HG02970 (cell line): ENCODE data around the gene GMPR2.

Source experiments
- ATAC-seq: cut with Tn5 transposase; IDR thresholded peaks from one replicate; pipeline ENCODE4 v1.9.1; 2021; ENCODE audit warnings: mild to moderate bottlenecking, moderate library complexity, moderate number of reproducible peaks; ENCODE audit not compliant: unreplicated experiment, low FRiP score

The GMPR2 gene

DNA sequence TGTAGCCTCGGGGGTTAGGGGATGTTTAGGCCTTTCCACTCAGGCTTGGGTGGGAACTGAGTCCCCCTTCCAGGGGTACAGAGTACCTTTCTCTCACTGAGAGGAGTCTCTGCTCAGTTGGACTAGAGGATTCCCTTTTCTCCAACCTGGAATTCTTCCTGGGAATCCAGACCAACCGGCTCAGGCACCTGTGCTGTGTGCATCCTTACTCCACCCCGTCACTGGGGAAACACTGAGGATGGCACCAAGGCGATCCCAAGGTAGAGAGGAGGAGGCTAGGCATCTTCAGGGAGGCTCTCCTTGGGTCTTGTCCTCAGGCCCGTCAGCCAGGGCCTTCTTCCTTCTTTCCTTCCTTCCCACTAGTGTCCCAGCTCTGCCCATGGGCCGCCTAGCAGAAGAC is 31.1 kb downstream of the GMPR2 start:
- no peak for ATAC-seq

DNA sequence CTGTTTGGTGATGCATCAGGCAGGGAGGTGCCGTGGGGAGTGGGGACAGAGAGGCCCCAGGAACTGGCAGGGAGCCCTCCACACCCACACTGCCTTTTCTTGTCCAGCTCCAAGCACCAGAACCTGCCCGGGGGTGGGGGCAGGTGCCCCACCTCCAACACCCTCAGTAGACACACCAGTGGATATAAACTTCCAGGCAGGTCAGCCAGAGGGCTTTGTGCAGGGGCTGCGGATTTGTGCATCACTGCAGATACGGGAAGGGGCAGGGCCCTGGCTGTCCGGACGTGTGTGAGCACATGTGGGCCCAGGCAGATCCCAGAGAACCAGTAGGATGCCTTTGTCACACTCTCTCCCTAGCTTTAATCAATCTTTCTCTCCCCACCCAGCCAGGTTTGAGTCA is 31.6 kb downstream of the GMPR2 start:
- no peak for ATAC-seq

DNA sequence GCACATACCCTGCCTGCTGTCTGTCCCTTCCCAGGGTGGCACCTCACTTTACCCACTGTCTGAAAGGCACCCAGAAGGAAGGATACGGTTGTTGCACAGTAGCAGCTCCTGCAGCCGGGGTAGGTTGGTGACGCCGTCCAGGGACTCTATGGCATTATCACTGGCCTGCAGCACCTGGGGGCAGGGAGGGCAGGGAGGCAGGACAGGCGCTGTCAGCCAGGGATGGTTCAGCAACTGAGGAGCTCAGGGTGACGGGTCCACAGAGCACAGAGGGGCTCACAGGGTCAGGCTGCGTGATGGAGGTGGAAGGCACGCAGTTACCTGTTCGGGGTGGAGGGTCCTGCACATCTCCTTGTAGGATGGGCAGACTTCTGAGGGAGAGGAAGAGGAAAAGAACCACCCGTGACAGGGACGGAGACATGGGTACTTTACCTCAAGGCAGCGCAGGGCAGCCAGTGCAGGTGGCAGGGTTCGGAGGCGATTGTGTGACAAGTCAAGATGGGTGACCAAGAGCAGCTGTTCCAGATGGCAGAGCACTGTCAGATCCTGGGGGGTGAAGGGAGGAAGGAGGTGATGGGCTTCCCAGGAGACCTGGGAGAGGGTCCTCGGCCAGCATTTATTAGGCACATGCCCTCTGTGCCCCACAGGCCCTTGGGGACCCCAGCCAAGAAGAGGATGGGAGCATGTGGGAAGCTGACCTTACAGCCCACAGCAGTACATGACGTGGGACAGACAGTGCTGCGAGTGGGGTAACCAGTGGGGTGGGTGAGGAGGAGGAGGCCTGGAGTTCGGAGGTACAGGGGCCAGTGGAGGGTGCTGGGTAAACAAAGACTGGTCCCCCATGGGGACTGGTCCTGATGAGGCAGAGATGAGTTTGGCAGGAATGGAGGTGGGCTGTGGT is 33.9 kb downstream of the GMPR2 start:
- no peak for ATAC-seq

DNA sequence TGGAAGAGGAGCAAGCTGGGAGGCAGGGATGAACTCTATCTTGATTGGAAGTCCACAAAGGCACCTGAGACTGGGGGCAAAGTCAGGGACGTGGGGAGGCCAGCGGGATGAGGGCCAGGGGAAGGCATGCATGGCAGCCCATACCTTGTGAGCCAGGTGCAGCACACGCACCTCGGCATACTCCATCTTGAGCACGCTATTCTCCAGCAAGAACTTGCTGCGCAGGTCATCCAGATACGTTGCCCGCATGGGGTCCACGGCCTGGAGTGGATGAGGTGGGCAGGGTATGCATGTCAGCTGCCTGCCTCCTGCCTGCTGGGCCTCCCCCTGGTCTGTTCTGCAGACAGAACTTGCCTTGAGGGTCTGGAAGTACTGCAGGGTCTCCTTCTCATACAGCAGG is 34.8 kb downstream of the GMPR2 start:
- ATAC-seq: no peak

GRCh38 chr14:24268225-24268624 is 35.5 kb downstream of the GMPR2 start:
- no peak for ATAC-seq

DNA sequence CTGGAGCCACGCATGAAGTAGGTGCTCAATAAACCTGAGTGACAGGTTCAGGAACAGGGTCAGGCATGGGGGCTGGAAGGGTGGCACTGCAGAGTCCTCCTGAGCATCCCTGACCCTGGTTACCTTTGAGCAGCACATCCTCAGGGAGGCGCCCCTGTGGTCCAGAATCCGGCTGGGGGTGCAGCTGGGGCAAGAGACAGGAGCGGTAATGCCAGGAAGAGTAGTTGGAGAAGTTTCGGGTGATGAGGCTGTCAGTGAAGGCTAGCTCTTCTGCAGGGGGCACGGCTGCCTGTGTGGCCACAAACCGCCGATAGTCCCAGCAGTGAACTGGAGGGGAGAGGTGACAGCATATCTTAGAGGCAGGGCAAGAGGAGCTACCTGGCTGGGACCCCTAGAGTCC is 36.6 kb downstream of the GMPR2 start:
- ATAC-seq: no peak

DNA sequence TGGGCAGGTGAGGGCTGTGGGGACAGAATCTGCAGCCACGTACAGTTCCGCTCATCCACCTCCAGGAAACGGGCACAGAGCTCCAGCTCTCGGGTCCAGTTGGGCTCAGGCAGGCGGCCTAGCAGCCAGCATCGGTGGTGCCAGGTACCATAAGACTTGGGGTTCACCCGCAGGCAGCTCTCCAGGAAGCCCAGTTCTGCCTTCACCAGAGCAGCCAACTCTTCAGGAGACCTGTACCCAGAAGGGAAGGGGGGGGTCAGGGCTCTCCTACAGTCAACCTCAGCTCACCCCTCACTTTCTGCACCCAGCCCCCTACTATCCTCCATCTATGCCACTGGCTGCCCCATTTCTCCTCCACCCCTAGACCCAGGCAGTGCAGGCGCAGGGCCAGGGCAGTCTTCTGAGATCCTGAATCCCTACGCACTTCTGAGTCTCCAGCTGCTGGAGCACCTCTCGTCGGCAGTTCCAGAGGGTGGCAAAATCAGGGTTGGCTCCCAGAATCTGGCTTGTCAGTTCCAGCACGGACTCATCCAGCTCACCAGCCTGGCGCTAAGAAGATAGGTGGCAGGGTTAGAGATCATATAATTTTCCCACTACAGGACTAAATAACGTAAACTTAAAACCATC is 37.3 kb downstream of the GMPR2 start:
- no peak for ATAC-seq

DNA sequence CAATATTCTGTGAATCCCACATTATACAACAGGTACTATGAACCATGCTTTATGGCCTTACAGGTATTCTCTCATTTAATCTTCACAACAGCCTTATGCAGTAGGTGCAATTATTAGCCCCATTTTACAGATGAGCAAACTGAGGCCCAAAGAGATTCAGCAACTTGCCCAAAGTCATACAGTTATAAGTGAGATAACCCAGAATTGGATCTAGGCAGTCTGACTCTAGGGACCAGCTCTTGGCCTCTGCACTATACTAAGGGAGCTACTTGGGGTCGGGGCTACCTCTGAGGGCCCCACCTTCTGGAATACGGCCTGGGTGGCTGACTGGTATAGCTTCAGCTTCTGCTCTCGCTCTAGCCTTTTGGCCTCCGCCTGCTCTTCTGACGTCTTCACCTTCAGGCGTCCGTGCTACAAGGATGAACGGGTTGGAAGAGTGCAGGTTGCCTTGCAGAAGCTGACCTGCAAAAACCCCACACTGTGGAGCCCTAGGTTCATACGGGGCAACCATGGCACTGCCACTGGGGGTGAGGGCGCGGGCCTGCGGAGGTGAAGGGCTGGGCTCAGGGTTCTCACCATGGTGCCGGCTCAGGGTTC is 37.9 kb downstream of the GMPR2 start:
- no peak for ATAC-seq

DNA sequence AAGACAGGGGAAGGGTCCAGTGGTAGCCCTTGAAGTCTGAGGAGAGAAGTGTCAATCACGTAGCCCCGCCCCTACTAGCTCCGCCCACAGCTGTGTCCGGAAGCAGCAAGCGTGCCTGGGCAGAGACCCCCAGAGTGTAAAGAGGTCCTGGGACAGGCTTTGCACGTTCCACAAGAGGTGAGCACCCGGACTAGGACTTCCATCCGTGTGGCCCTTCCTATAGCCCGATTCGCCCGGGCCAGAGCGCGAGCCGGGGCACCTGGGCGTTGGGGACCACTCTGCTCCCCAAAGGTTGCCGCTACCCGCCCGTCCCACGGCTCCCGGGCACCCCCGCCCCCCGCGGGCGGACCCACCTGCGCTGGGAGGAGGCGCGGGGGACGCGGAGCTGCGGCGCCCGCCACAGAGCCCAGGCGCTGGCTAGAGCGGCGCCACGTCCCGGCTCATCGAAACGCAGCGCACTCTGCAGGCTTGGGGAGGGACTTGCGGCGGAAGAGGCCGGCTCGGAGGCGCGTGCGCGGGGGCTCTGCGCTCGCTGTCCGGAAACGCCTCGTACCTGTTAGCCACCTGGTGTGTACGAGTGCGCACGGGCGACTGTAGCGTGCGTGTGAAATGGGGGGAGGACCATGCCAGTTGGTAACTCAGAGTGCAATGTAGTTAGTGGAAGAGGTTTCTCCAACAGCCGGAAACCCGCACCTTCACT is 38.6 kb downstream of the GMPR2 start, which contains the start of gene RABGGTA:
Gene RABGGTA (minus strand): TSS at position 464 of the 700 bp plus-strand sequence. CDS start 482 bp downstream, outside the sequence.
- ATAC-seq: peak; percentile 77

GRCh38 chr14:24271834-24272263 is 39.1 kb downstream of the GMPR2 start:
- no peak for ATAC-seq

DNA sequence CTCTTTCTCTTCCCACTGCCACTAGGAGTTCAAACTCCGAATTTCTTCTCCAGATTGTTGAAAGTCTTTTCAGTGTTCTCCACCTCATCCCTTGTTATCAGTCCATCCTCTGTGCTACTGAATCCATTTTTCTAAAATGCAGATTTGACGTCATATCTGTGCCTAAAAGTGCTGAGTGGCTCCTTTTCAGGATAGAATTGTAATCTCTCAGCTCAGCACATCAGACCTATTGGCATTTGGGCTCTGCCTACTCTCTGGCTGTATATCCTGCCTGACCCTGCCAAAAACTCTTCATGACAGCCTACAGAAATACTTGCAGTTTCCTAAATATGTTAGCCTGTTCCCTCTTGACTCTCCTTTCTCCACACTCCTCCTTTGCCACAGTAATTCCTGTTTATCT is 39.7 kb downstream of the GMPR2 start:
- ATAC-seq: no peak

- ATAC-seq: no peak
Observed at GRCh38 chr14:24273422-24273998, 40.8 kb downstream of the GMPR2 start.

DNA sequence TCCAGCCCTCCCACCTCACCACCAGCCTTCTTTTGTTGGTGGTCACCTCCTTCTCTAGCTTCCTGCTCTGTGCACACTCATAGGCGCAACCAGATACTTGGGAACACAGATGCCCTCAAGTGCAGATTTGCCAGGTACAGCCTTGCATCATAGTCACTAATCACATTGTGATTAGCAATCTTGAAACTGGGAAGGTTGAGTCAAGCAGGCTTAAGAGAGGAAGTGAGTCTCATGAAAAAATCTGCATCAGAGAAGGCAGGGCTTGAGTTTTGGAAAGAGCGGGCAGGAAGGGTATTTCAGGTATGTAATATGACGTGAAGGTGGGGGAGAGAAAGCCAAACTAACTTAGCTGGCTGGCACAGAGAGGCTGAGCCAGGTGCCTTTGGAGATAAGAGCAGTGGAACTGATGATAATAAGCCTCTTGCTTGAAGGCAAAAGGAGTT is 41.4 kb downstream of the GMPR2 start:
- peak; percentile 31 for ATAC-seq

- no peak for ATAC-seq
Observed at GRCh38 chr14:24277071-24277470, 44.3 kb downstream of the GMPR2 start.

DNA sequence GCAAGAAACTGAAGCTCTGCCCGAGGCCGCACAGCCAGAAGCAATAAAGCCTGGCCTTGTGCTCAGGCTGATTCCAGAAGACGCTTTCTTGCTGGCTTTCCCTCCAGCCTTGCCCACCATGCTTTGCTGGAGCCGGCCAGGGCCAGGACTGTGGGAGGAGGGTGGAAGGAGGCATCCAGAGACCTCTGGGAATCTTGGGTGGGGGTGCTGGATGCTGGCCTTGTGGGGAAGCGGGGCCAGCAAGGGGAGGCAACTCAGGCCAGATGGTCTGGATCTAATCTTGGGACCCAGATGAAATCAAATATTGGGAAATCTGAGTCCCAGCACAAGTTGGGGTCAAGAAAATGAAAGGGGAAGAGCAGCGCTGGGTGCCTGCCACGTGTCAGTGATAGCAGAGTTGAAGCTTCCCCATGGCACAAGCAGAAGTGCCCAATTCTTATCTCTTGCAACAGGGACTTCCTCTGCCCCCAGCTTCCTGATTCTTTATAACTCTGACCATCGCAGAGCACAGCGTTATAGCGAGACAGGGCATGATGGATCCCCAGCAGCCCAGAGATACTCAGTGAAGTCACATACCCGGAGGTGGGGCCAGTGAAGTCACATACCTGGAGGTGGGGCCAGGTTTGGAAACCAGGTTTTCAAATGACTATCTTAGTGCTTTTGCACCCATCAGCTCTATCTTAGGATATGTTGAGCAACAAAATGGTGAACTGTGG is 45.0 kb downstream of the GMPR2 start:
- ATAC-seq: no peak

- no peak for ATAC-seq
Observed at GRCh38 chr14:24278424-24278823, 45.7 kb downstream of the GMPR2 start.

DNA sequence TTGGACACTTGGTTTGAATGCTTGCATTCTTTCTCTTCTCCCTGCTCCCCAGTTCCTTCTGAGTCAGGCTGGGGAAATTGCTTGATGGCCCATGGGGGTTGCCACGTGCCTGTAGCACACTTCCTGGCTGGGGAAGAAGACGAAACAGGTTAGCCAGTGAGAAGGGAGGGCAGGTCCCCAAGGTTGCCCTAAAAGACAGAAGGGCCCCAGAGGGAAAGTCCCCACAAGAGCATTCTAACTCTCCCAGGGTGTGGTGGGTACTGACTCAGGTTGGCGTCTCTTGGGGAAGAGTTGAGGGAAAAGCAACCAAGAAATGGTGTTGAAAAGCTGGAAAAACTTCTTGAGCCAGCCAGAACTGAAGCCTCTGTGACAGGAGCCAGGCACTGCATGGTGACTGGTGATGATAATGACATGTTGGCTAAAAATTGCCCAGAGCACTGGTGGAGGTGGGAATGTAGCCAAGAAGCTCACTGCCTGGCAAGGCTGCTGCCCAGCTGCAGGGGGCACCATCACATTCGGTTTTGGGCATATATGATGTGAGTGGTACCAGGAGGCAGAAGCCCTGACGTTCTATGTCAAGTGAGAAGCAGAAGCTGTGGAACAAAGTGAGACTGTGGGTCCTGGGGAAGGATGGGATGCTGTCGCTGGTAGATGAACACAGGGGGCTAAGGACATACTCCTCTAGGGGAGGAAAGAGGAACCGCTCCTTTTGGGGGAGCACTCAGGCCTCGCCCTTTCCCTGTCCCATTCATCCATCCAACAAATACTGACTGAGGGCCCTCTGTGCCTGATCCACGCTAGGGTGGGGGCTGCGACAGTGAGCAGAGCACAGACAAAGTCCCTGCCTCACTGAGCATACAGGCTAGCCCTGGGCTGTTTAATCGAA is 46.8 kb downstream of the GMPR2 start:
- ATAC-seq: no peak

- ATAC-seq: no peak
Observed at GRCh38 chr14:24280797-24281460, 48.2 kb downstream of the GMPR2 start.
